Endodermal cell (in vitro differentiated cells): Measurements from ENCODE around the gene GRIK5. TPM values are rescaled to one million over a fixed set of nuclear protein-coding genes. Genes with fewer than 3 reads are reported as not detected.
"Not testable (repeated sequence)": the region's sequence is repeated elsewhere in the genome, so short reads cannot be mapped to it uniquely, and the experiment has no call there.

Experiments used
- DNase-seq: peaks from one replicate; pipeline ENCODE4 v3.0.0-alpha.2; 2017
- H3K27ac ChIP-seq: 2 replicates; pipeline ENCODE4 v1.5.1; 2013; ENCODE audit warnings: mild to moderate bottlenecking, low read depth, low read length, moderate library complexity
- H3K27me3 ChIP-seq: 2 replicates; pipeline ENCODE4 v1.6.1; 2013; ENCODE audit warnings: mild to moderate bottlenecking, low read length, moderate library complexity; ENCODE audit not compliant: insufficient read depth, control insufficient read depth, poor library complexity, severe bottlenecking
- H3K36me3 ChIP-seq: 2 replicates; pipeline ENCODE4 v1.7.0; 2013; ENCODE audit warnings: mild to moderate bottlenecking, low read length, moderate library complexity; ENCODE audit not compliant: control insufficient read depth, insufficient read depth
- H3K4me1 ChIP-seq: one replicate; pipeline ENCODE4 v1.7.0; 2013; ENCODE audit warnings: low read length; ENCODE audit not compliant: control insufficient read depth, insufficient read depth
- H3K4me3 ChIP-seq: 2 replicates; pipeline ENCODE4 v1.5.1; 2013; ENCODE audit warnings: mild to moderate bottlenecking, low read length, moderate library complexity
- H3K9ac ChIP-seq: 2 replicates; pipeline ENCODE4 v1.6.1; 2013; ENCODE audit warnings: mild to moderate bottlenecking, low read length, moderate library complexity; ENCODE audit not compliant: poor library complexity, severe bottlenecking; ENCODE audit errors: extremely low read depth
- H3K9me3 ChIP-seq: 2 replicates; pipeline ENCODE4 v1.6.1; 2013; ENCODE audit warnings: mild to moderate bottlenecking, low read length, moderate library complexity; ENCODE audit not compliant: control insufficient read depth
- H3K27ac Mint-ChIP-seq: 2 replicates; pipeline ENCODE4 v1.8.0; 2020; ENCODE audit warnings: mixed read lengths
- H3K27me3 Mint-ChIP-seq: 2 replicates; pipeline ENCODE4 v1.8.0; 2021; ENCODE audit warnings: mild to moderate bottlenecking, mixed read lengths; ENCODE audit not compliant: insufficient read depth
- H3K36me3 Mint-ChIP-seq: 2 replicates; pipeline ENCODE4 v1.8.0; 2020; ENCODE audit warnings: low read depth, mixed read lengths
- H3K4me1 Mint-ChIP-seq: 2 replicates; pipeline ENCODE4 v1.8.0; 2020; ENCODE audit warnings: mixed read lengths
- H3K4me3 Mint-ChIP-seq: 2 replicates; pipeline ENCODE4 v1.8.0; 2020; ENCODE audit warnings: mild to moderate bottlenecking, moderate library complexity, mixed read lengths
- H3K9me3 Mint-ChIP-seq: 2 replicates; pipeline ENCODE4 v1.8.0; 2020; ENCODE audit warnings: mild to moderate bottlenecking, mixed read lengths
- CTCF ChIP-seq: fragments of 200-600 bp; sonication (generic); conservative IDR thresholded peaks from 2 replicates; pipeline ENCODE4 v1.5.0; 2021; ENCODE audit warnings: antibody characterized with exemption, mild to moderate bottlenecking
- WGBS, 2 experiments: methylation state at CpG; one replicate each; pipeline versions ENCODE4 v1.1.5 to v1.1.7; 2013; ENCODE audit warnings: missing lambda C conversion rate in 2 of 2, mixed read lengths in 1 of 2; ENCODE audit not compliant: insufficient coverage in 1 of 2, insufficient read length in 1 of 2; 5-methylcytosine and 5-hydroxymethylcytosine counted together
- total RNA-seq, 2 donors: library from RNA; stranded (reverse); fragmentation: NEBNext Ultra II Directional in 1 of 2; extraction: Animal tissue kit (Norgen Biotek cat#: 25700) in 1 of 2; gene quantifications; 2 replicates in 1 of 2; 3 replicates in 1 of 2; pipeline ENCODE4 v1.2.1, GENCODE V29; 2021

GRIK5 gene
- total RNA-seq, 2 donors from 2014 or later: 21.6 to 38.7 TPM

DNA sequence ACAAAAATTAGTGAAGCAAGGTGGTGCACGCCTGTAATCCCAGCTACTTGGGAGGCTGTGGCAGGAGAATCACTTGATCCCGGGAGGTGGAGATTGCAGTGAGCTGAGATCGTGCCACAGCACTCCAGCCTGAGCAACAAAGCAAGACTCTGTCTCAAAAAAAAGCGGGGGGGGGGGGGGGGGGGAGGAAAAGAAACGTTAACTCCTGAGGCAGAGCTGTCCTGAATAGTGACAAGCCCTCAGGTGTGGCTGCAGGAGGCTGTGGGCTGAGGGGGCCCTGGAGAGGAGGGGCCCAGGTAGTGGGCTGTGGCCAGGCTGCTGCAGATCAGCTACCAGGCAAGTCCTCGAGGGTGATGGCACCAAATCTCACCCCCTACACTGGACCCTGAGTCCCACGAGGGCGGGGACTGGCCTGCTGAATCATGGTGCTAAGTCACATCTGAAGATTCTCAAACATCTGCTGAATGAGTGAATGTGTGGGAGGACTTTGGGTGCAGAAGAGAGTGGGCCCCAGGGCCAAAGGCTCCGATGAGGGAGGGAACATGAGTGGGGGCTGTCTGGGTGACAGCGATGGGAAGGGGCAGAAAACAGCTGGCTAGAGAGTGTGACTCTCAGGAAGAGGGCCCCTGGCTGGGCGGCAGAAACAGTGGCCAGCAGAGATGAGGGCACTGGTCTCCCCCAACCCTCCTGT lies 51.4 kb downstream of the GRIK5 start:
- no peaks in the 10 kb centered on the region for H3K27me3 Mint-ChIP-seq
- Histone ChIP-seq H3K4me1 (no peaks in the 10 kb centered on the region), H3K4me3 (no peak overlapping the region), H3K27ac (no peak overlapping the region), H3K36me3 (no peaks in the 10 kb centered on the region), H3K27me3 (no peaks in the 10 kb centered on the region), H3K9ac (no peak overlapping the region), H3K9me3 (no peaks in the 10 kb centered on the region)
- no peak for DNase-seq
- no peaks in the 10 kb centered on the region for H3K9me3 Mint-ChIP-seq
- peaks cover 15% of the 10 kb centered on the region for H3K36me3 Mint-ChIP-seq
- 91 to 100% methylated on average over 2 to 9 of the region's 11 CpGs for WGBS, 2 experiments
- H3K4me3 Mint-ChIP-seq: no peak overlapping the region
- TF ChIP-seq CTCF: no peak
- H3K4me1 Mint-ChIP-seq: no peaks in the 10 kb centered on the region
- H3K27ac Mint-ChIP-seq: no peak overlapping the region

DNA sequence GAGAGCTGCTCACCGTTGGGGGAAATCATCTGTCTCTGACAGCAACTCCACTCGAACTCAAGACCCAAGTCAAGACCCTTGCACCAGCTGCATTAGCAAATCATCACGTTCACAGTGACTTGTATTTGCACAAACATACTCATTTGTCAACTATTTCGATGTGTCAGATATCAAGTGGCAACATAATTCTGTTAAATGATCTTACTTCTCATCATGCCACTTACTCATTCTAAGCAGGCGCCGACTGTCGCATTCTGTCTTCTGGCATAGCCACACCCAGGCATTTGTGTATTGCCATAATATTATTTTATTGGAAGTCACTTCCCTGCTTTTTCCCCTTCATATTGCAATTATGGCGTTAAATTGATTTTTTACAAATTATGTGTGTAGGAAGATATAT lies 53.0 kb downstream of the GRIK5 start:
- Histone ChIP-seq H3K36me3 (no peaks in the 10 kb centered on the region), H3K4me1 (no peaks in the 10 kb centered on the region), H3K27ac (no peak overlapping the region), H3K9me3 (no peaks in the 10 kb centered on the region), H3K4me3 (no peak overlapping the region), H3K27me3 (no peaks in the 10 kb centered on the region), H3K9ac (no peak overlapping the region)
- H3K4me3 Mint-ChIP-seq: no peak overlapping the region
- TF ChIP-seq CTCF: no peak
- H3K9me3 Mint-ChIP-seq: no peaks in the 10 kb centered on the region
- peaks cover 15% of the 10 kb centered on the region for H3K36me3 Mint-ChIP-seq
- no peaks in the 10 kb centered on the region for H3K27me3 Mint-ChIP-seq
- no peak for DNase-seq
- H3K27ac Mint-ChIP-seq: no peak overlapping the region
- 90 to 94% methylated on average over 3 to 8 of the region's 8 CpGs for WGBS, 2 experiments
- H3K4me1 Mint-ChIP-seq: no peaks in the 10 kb centered on the region

DNA sequence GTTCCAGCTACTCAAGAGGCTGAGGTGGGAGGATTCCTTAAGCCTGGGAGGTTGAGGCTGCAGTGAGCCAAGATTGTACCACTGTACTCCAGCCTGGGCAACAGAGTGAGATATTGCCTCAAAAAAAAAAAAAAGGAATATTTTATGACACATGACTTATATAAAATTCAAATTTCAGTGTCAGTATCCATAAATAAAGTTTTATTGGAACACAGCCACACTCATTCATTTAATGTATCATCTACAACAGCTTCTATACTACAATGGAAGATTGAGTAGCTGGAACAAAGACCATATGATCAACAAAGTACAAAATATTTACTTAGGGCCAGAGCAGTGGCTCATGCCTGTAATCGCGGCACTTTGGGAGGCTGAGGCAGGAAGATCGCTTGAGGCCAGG lies 57.3 kb downstream of the GRIK5 start:
- not testable (repeated sequence) for H3K27ac Mint-ChIP-seq, H3K4me3 Mint-ChIP-seq, H3K9ac ChIP-seq, H3K4me3 ChIP-seq, H3K4me1 Mint-ChIP-seq, H3K36me3 Mint-ChIP-seq, H3K9me3 ChIP-seq, H3K27ac ChIP-seq, H3K9me3 Mint-ChIP-seq, DNase-seq, H3K27me3 ChIP-seq, H3K4me1 ChIP-seq, H3K27me3 Mint-ChIP-seq, H3K36me3 ChIP-seq
- WGBS, 2 experiments: 91% methylated on average over 3 of the region's 3 CpGs; no CpG with 5 or more reads in 1 of the 2 experiments
